GM19328 (cell line): ENCODE data around the gene TMEM87A.
A peak's percentile ranks its signal among the peaks of the same experiment; 100 is the strongest.
"Not testable (repeated sequence)": the region's sequence is repeated elsewhere in the genome, so short reads cannot be mapped to it uniquely, and the experiment has no call there.

Source experiments
- ATAC-seq: cut with Tn5 transposase; IDR thresholded peaks from one replicate; pipeline ENCODE4 v1.9.1; 2021; ENCODE audit warnings: mild to moderate bottlenecking, moderate library complexity; ENCODE audit not compliant: unreplicated experiment

TMEM87A gene

GRCh38 chr15:42273900-42274701, 868 bp upstream of the TMEM87A start:
- peak; percentile 9 for ATAC-seq

- ATAC-seq, result no peak
These were observed 2.2 kb downstream of the TMEM87A start for GRCh38 chr15:42270996-42271395.

- no peak for ATAC-seq
These were observed 2.7 kb downstream of the TMEM87A start for GRCh38 chr15:42270551-42270950.

- no peak for ATAC-seq
These were observed 5.9 kb downstream of the TMEM87A start for GRCh38 chr15:42267286-42267685.

- no peak for ATAC-seq
These were observed 8.4 kb downstream of the TMEM87A start for GRCh38 chr15:42264795-42265194.

GRCh38 chr15:42253300-42253699, 19.9 kb downstream of the TMEM87A start:
- ATAC-seq, result no peak

- no peak for ATAC-seq
These were observed 32.4 kb downstream of the TMEM87A start for GRCh38 chr15:42240823-42241222.

- ATAC-seq, result no peak
These were observed 33.6 kb downstream of the TMEM87A start for GRCh38 chr15:42239528-42240182.

- ATAC-seq, result no peak
These were observed 40.1 kb downstream of the TMEM87A start for GRCh38 chr15:42233107-42233506.

GRCh38 chr15:42232606-42233005, 40.6 kb downstream of the TMEM87A start:
- ATAC-seq, result no peak

GRCh38 chr15:42231088-42231487, 42.1 kb downstream of the TMEM87A start:
- ATAC-seq, result no peak

GRCh38 chr15:42228981-42229380, 44.3 kb downstream of the TMEM87A start:
- not testable (repeated sequence) for ATAC-seq

- ATAC-seq, result no peak
These were observed 45.2 kb downstream of the TMEM87A start for GRCh38 chr15:42228036-42228435.

GRCh38 chr15:42226648-42227047, 46.6 kb downstream of the TMEM87A start:
- ATAC-seq, result no peak

- no peak for ATAC-seq
These were observed 53.0 kb downstream of the TMEM87A start for GRCh38 chr15:42220216-42220615.

GRCh38 chr15:42218953-42219592, 54.2 kb downstream of the TMEM87A start:
- ATAC-seq, result no peak

- no peak for ATAC-seq
These were observed 55.7 kb downstream of the TMEM87A start for GRCh38 chr15:42217568-42217967.

GRCh38 chr15:42215913-42216829, 57.1 kb downstream of the TMEM87A start:
- no peak for ATAC-seq

GRCh38 chr15:42214600-42214999, 58.6 kb downstream of the TMEM87A start:
- ATAC-seq, result no peak

- no peak for ATAC-seq
These were observed 59.7 kb downstream of the TMEM87A start for GRCh38 chr15:42213511-42213910.

GRCh38 chr15:42210696-42211095, 62.5 kb downstream of the TMEM87A start:
- ATAC-seq, result no peak
